Left ventricle myocardium inferior (tissue), 1 donor: ENCODE data around the gene UNC13D. TPM values are rescaled to one million over a fixed set of nuclear protein-coding genes. Genes with fewer than 3 reads are reported as not detected.
A peak's percentile ranks its signal among the peaks of the same experiment; 100 is the strongest.

Source experiments
- DNase-seq: peaks from one replicate; pipeline ENCODE4 v3.0.0-alpha.2; 2020
- H3K27ac ChIP-seq: fragments of 200-600 bp; replicated peaks from 2 replicates; pipeline ENCODE4 v1.8.0; 2021
- H3K27me3 ChIP-seq: fragments of 200-600 bp; 2 replicates; pipeline ENCODE4 v1.8.0; 2021; ENCODE audit warnings: low read depth
- H3K36me3 ChIP-seq: fragments of 200-600 bp; 2 replicates; pipeline ENCODE4 v1.8.0; 2021
- H3K4me1 ChIP-seq: fragments of 200-600 bp; 2 replicates; pipeline ENCODE4 v1.8.0; 2021
- H3K4me3 ChIP-seq: fragments of 200-600 bp; 2 replicates; pipeline ENCODE4 v1.8.0; 2021; ENCODE audit warnings: mild to moderate bottlenecking, moderate library complexity
- H3K9me3 ChIP-seq: fragments of 200-600 bp; replicated peaks from 2 replicates; pipeline ENCODE4 v1.8.0; 2021
- CTCF ChIP-seq: fragments of 200-600 bp; IDR thresholded peaks from 2 replicates; pipeline ENCODE4 v1.8.0; 2021; ENCODE audit warnings: antibody characterized with exemption, mild to moderate bottlenecking, borderline replicate concordance
- intact Hi-C: fragments of 100-400 bp; cut with micrococcal nuclease; formaldehyde crosslinking; loops from one replicate; pipeline ENCODE4 v1.11.0; 2022
- total RNA-seq: library from RNA; stranded (reverse); fragmentation: NEBNext Ultra II Directional; extraction: Animal tissue kit (Norgen Biotek cat#: 25700); gene quantifications from one replicate; pipeline ENCODE4 v1.2.1, GENCODE V29; 2021
- donor health status: DM: no; HTN: yes; CAD: no; lungs with severe emphysema.

UNC13D gene
- total RNA-seq, 1 donor from 2014 or later = 13.3 TPM

- no peaks in the 10 kb centered on the region for H3K9me3 ChIP-seq
- peaks cover 9% of the 10 kb centered on the region for H3K36me3 ChIP-seq
- DNase-seq = no peak
- H3K4me1 ChIP-seq = peaks cover 27% of the 10 kb centered on the region
- intact Hi-C loops = no loop called here
- TF ChIP-seq CTCF = no peak
- H3K27me3 ChIP-seq = no peaks in the 10 kb centered on the region
- H3K27ac ChIP-seq = no peak overlapping the region
- H3K4me3 ChIP-seq = no peak overlapping the region
Measured at GRCh38 chr17:75839942-75840798, 4.0 kb downstream of the UNC13D start.

- no peaks in the 10 kb centered on the region for H3K27me3 ChIP-seq
- H3K9me3 ChIP-seq = no peaks in the 10 kb centered on the region
- no peak for TF ChIP-seq CTCF
- no peak overlapping the region for H3K4me3 ChIP-seq
- no peak for DNase-seq
- H3K27ac ChIP-seq = no peak overlapping the region
- intact Hi-C loops = no loop called here
- H3K4me1 ChIP-seq = peaks cover 16% of the 10 kb centered on the region
- H3K36me3 ChIP-seq = peaks cover 9% of the 10 kb centered on the region
Measured at GRCh38 chr17:75838410-75838809, 5.8 kb downstream of the UNC13D start.

- peaks cover 21% of the 10 kb centered on the region for H3K4me1 ChIP-seq
- intact Hi-C loops = no loop called here
- peak overlapping the region; percentile 12 for H3K27ac ChIP-seq
- no peak overlapping the region for H3K4me3 ChIP-seq
- no peaks in the 10 kb centered on the region for H3K9me3 ChIP-seq
- H3K36me3 ChIP-seq = peaks cover 9% of the 10 kb centered on the region
- H3K27me3 ChIP-seq = no peaks in the 10 kb centered on the region
- DNase-seq = no peak
- TF ChIP-seq CTCF = no peak
Measured at GRCh38 chr17:75837899-75838298, 6.3 kb downstream of the UNC13D start.

GRCh38 chr17:75836605-75837004, 7.6 kb downstream of the UNC13D start:
- intact Hi-C loops = no loop called here
- DNase-seq = no peak
- H3K36me3 ChIP-seq = peaks cover 9% of the 10 kb centered on the region
- H3K4me1 ChIP-seq = peaks cover 33% of the 10 kb centered on the region
- no peak overlapping the region for H3K27ac ChIP-seq
- H3K4me3 ChIP-seq = no peak overlapping the region
- H3K9me3 ChIP-seq = no peaks in the 10 kb centered on the region
- H3K27me3 ChIP-seq = no peaks in the 10 kb centered on the region
- no peak for TF ChIP-seq CTCF

GRCh38 chr17:75835654-75835987, 8.6 kb downstream of the UNC13D start:
- intact Hi-C loops = no loop called here
- H3K4me1 ChIP-seq = peaks cover 33% of the 10 kb centered on the region
- TF ChIP-seq CTCF = no peak
- no peaks in the 10 kb centered on the region for H3K27me3 ChIP-seq
- DNase-seq = no peak
- no peaks in the 10 kb centered on the region for H3K9me3 ChIP-seq
- H3K27ac ChIP-seq = no peak overlapping the region
- peaks cover 9% of the 10 kb centered on the region for H3K36me3 ChIP-seq
- H3K4me3 ChIP-seq = no peak overlapping the region
